GM12874 (cell line): ENCODE measurements around the gene NOTUM.

ENCODE experiments used
- TF ChIP-seq, protein P1 (sequence below): IDR thresholded peaks from 2 replicates; pipeline ENCODE4 v1.5.1; 2011; ENCODE audit warnings: low read depth, mild to moderate bottlenecking, control low read depth, low read length, moderate library complexity; ENCODE audit not compliant: insufficient read depth

The NOTUM gene

DNA sequence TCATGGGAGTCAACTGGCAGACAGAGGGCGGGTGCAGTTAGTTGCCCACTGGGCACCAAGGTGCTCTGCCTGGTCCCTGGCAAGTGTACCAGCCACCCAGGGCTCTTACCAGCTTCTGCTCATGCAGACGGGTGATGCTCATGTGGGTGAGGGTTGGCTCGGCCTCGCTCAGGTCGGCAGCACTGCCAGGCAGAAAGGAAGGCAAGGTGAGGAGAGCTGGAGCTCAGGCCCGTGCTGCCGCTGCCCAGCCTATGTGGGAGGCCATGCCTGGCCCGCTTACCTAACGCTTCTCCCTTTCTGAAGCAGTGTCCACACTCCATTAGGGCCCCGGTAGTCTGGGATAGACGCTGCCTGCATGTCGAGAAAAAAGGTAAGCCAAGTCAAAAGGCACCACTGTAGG is 45.7 kb downstream of the NOTUM start:
- TF ChIP-seq, protein P1, sequence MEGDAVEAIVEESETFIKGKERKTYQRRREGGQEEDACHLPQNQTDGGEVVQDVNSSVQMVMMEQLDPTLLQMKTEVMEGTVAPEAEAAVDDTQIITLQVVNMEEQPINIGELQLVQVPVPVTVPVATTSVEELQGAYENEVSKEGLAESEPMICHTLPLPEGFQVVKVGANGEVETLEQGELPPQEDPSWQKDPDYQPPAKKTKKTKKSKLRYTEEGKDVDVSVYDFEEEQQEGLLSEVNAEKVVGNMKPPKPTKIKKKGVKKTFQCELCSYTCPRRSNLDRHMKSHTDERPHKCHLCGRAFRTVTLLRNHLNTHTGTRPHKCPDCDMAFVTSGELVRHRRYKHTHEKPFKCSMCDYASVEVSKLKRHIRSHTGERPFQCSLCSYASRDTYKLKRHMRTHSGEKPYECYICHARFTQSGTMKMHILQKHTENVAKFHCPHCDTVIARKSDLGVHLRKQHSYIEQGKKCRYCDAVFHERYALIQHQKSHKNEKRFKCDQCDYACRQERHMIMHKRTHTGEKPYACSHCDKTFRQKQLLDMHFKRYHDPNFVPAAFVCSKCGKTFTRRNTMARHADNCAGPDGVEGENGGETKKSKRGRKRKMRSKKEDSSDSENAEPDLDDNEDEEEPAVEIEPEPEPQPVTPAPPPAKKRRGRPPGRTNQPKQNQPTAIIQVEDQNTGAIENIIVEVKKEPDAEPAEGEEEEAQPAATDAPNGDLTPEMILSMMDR = no peak

- TF ChIP-seq, protein P1 = no peak
Observed at GRCh38 chr17:81914103-81914850, 46.7 kb downstream of the NOTUM start.

DNA sequence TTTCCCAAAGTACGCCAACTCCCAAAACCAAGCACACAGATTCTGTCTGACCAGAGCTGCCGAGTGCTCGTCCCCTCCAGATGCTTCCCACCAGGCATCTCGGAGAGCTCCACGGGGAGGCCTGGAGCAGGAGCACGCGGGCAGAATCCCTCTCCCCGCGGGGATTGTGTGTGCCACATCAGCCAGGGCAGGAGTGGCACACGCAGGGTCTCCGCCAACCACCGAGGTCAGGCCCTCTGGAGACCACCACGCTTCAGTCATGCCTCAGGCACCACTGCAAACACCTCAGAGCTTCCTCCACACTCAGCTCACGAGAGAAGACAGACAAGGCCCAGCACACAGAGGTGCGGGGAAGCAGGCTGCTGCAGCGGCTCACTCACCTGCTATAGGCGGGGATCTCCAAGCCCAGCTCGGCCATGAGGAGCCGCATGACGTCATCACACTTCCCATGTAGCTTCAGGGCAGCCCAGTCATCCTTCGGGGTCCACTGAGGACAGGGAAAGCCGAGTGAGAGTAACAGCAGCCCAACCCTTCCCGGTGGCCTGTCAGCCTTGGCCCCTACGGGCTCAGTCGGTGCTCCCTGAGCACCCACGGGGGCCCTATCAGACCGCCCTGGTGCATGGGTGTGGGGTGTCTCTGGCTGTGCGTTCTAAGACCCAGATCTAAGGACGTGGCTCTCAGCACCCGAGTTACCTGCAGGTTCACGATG is 47.4 kb downstream of the NOTUM start:
- TF ChIP-seq, protein P1 = no peak

DNA sequence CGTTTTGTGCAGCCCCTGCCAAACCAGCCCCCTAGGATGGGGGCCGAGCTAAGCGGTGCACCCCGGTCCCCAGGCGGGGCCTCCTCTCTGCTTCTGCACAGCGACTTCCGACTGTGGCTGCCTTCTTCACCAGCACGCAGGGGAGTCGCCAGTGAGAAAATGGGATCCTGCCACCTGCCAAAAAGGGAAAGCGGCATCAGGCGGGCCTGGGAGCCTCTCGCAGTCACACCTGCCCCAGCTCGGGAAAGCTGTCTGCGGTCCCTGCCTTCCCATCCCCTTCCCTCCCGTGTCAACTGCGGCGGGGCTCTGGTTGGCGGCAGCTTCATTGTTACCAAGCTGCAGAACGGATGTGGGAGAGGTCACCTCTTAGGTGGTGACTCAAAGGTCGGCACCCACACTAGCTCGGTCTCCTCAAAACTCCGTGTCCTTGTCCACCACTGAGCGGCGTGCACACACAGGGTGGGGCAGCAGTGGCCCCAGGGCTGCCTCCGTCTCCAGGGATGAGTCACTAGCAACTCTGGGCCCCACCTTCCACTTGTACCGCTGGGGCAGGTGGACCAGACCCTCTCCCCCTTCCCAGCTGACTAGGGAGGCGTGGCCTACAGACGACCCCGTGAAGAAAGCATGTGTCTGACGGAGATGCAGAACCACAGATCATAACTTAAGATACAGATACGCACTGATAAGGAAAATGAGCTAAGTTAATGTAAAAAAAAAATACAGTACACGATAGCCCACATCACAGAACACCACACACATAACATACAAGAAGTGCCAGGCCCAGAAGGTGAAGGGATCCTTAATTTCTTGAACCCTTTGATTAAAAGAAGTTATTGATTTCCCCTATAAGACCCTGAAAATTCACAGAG is 48.3 kb downstream of the NOTUM start:
- TF ChIP-seq, protein P1 = no peak

- TF ChIP-seq, protein P1 = no peak
Observed at GRCh38 chr17:81911969-81912368, 49.0 kb downstream of the NOTUM start.

GRCh38 chr17:81911277-81911961 is 49.6 kb downstream of the NOTUM start, which contains the start of gene PCYT2:
TSS of gene PCYT2 (minus strand) at chr17:81911399. CDS start at chr17:81911355, 44 bp downstream.
- TF ChIP-seq, protein P1 = no peak
